Measurements from ENCODE around the gene CERK. TPM values are rescaled to one million over a fixed set of nuclear protein-coding genes. Genes with fewer than 3 reads are reported as not detected.

CERK gene
- total RNA-seq, 1 experiment from 2014 or later, result 45.6 TPM

GRCh38 chr22:46750863-46751443 is 12.9 kb upstream of the CERK start:
- ATAC-seq (no peak), DNase-seq (ENCODE audit: low spot score) (no peak)
- no peak for TF ChIP-seq NR1H2 (CRISPR knock-in tag; IDR thresholded peaks at IDR 0.05)
- no peak for TF ChIP-seq ZNF671 (CRISPR knock-in tag; IDR thresholded peaks at IDR 0.05)
- no peak for TF ChIP-seq USF1 (CRISPR knock-in tag; IDR thresholded peaks at IDR 0.05)
- no peak for TF ChIP-seq ATF1 (CRISPR knock-in tag; IDR thresholded peaks at IDR 0.05)
- TF ChIP-seq MAX (CRISPR knock-in tag; IDR thresholded peaks at IDR 0.05), result no peak
- no peak for TF ChIP-seq USF2 (CRISPR knock-in tag; IDR thresholded peaks at IDR 0.05)
- Mint-ChIP-seq H3K27me3 (ENCODE audit: low read depth) (peaks cover 11% of the 10 kb centered on the region; the same call in 1 of the 2 replicates), H3K27ac (no peak overlapping the region), H3K4me1 (no peaks in the 10 kb centered on the region), H3K9me3 (peaks cover 10% of the 10 kb centered on the region), H3K36me3 (peaks cover 7% of the 10 kb centered on the region), H3K4me3 (no peak overlapping the region)
- POLR2A ChIA-PET, result no interaction called here
- CTCF ChIA-PET, result interaction anchor here (2.3 kb wide), 1 partner anchor 8 kb away, joined by 11 read pairs; no protein-coding TSS in a partner anchor

DNA sequence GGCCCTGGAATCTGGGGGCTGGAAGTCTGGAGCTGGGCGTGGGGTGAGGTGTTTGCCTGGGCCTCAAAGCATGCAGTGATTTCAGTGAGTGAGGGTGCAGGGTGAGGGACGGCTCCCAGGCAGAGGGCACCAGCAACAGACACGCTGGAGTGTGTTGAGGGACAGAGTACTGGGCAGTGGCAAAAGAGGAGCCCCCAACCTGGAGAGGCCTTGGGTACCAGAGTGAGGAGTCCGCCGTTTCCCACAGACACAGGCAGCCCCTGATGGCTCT is 12.4 kb upstream of the CERK start:
- no peak for DNase-seq (ENCODE audit: low spot score)
- ATAC-seq, result no peak
- Mint-ChIP-seq H3K4me3 (no peak overlapping the region), H3K4me1 (no peaks in the 10 kb centered on the region), H3K36me3 (peaks cover 6% of the 10 kb centered on the region; the same call in 1 of the 2 replicates), H3K27ac (no peak overlapping the region), H3K27me3 (ENCODE audit: low read depth) (peaks cover 11% of the 10 kb centered on the region; the same call in 1 of the 2 replicates), H3K9me3 (peaks cover 9% of the 10 kb centered on the region)
- ChIA-PET POLR2A (no interaction called here), CTCF (interaction anchor here (2.3 kb wide), 1 partner anchor 8 kb away, joined by 11 read pairs; no protein-coding TSS in a partner anchor)
- TF ChIP-seq ZNF671 (CRISPR knock-in tag; IDR thresholded peaks at IDR 0.05), result no peak
- TF ChIP-seq ZNF263 (CRISPR knock-in tag; IDR thresholded peaks at IDR 0.05; ENCODE audit: low read depth), result no peak
- TF ChIP-seq PRDM15 (CRISPR knock-in tag; IDR thresholded peaks at IDR 0.05), result no peak
- TF ChIP-seq ATF6 (CRISPR knock-in tag; IDR thresholded peaks at IDR 0.05), result no peak
- no peak for TF ChIP-seq NR3C1 (CRISPR knock-in tag; conservative IDR thresholded peaks at IDR 0.05; ENCODE audit: low read depth)
- TF ChIP-seq, protein P1, sequence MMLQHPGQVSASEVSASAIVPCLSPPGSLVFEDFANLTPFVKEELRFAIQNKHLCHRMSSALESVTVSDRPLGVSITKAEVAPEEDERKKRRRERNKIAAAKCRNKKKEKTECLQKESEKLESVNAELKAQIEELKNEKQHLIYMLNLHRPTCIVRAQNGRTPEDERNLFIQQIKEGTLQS (CRISPR knock-in tag; conservative IDR thresholded peaks at IDR 0.05), result no peak
- TF ChIP-seq EMX1 (CRISPR knock-in tag; IDR thresholded peaks at IDR 0.05), result no peak
- no peak for TF ChIP-seq NFYB (CRISPR knock-in tag; conservative IDR thresholded peaks at IDR 0.05; ENCODE audit: low read depth)
- TF ChIP-seq, protein P2, sequence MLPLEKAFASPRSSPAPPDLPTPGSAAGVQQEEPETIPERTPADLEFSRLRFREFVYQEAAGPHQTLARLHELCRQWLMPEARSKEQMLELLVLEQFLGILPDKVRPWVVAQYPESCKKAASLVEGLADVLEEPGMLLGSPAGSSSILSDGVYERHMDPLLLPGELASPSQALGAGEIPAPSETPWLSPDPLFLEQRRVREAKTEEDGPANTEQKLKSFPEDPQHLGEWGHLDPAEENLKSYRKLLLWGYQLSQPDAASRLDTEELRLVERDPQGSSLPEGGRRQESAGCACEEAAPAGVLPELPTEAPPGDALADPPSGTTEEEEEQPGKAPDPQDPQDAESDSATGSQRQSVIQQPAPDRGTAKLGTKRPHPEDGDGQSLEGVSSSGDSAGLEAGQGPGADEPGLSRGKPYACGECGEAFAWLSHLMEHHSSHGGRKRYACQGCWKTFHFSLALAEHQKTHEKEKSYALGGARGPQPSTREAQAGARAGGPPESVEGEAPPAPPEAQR (CRISPR knock-in tag; IDR thresholded peaks at IDR 0.05), result no peak
- TF ChIP-seq, protein P3, sequence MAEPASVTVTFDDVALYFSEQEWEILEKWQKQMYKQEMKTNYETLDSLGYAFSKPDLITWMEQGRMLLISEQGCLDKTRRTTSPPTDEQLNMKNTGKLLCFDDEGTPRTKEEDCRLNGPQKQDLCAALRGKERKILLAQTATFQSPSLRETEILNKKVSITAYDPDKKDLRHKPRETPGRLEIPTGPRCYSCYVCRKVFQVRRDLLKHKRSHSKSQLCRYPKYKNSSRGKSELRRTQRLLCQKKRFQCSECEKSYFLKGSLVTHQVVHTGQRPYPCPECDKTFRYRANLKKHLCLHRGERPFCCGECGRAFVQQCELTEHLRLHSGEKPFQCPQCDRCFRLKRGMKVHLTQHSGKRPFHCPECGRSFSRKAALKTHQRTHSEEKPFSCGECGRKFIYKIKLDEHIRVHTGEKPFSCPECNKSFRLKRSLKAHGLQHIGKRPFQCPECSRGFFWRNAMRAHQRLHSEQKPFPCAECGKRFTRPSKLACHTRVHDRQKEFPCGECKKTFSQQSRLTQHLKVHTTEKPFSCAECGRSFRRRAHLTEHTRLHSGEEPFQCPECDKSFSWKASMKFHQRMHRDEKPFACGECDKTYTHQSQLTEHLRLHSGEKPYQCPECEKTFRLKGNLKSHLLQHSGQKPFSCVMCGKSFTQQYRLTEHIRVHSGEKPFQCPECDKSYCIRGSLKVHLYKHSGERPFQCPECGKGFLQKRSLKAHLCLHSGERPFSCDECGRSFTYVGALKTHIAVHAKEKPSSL (CRISPR knock-in tag; conservative IDR thresholded peaks at IDR 0.05), result no peak
- TF ChIP-seq SMAD3 (CRISPR knock-in tag; IDR thresholded peaks at IDR 0.05; ENCODE audit: borderline replicate concordance), result no peak
- no peak for TF ChIP-seq GRHL2 (CRISPR knock-in tag; IDR thresholded peaks at IDR 0.05; ENCODE audit: insufficient replicate concordance, severe bottlenecking)

Data from WTC11 (cell line).